Epithelial cell of prostate (primary cell): Measurements from ENCODE around the gene NKTR.

Source experiments
- DNase-seq: peaks from one replicate; pipeline ENCODE4 v3.0.0-alpha.2; 2011; ENCODE audit warnings: low read depth, low spot score
- H3K27ac ChIP-seq: fragments of 450-650 bp; 2 replicates; pipeline ENCODE4 v1.5.1; 2017; ENCODE audit warnings: mild to moderate bottlenecking

NKTR gene

GRCh38 chr3:42674146-42674545, 73.7 kb downstream of the NKTR start:
- DNase-seq = no peak
- no peak overlapping the region for H3K27ac ChIP-seq

DNA sequence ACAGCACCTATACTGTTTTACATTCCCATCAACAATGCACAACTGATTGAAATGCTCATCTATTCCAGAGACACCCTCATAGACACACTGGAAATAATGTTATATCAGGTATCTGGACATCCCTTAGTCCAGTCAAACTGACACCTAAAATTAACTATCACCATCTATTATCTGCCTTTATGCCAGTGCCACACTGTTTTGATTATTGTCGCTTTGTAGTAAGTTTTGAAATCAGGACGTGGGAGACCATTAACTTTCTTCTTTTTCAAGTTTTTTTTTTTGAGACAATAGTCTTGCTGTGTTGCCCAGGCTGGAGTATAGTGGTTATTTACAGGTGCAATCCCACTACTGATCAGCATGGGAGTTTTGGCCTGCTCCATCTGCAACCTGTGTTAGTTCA, 75.4 kb downstream of the NKTR start:
- H3K27ac ChIP-seq = no peak overlapping the region
- DNase-seq = no peak

- no peak for DNase-seq
Observed at GRCh38 chr3:42678447-42678846, 78.0 kb downstream of the NKTR start.

DNA sequence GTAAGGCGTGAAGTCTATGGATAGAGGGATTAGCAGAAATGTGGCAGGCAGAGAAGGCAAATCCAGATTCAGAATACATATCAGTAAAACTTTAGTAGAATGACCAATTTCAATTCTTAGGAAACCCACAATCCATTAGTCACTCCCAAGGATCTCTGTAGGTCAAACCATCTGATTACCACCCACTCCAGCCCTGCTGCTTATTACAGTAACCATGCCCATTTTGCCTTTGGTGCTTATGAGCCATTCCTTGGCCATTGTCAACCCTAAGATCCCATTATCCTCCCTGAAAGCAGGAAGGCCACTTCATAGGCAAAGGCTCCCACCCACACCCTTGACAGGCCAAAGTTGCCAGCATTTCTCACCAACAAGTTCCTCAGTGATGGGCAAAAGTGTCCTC, 79.8 kb downstream of the NKTR start:
- no peak for DNase-seq
- no peak overlapping the region for H3K27ac ChIP-seq

More at GRCh38 chr3:42678447-42678846, 78.0 kb downstream of the NKTR start:
- H3K27ac ChIP-seq = no peak overlapping the region

- no peak for DNase-seq
- H3K27ac ChIP-seq = no peak overlapping the region
Observed at GRCh38 chr3:42680806-42681205, 80.3 kb downstream of the NKTR start.

- no peak overlapping the region for H3K27ac ChIP-seq
- DNase-seq = no peak
Observed at GRCh38 chr3:42681361-42682038, 81.0 kb downstream of the NKTR start.

DNA sequence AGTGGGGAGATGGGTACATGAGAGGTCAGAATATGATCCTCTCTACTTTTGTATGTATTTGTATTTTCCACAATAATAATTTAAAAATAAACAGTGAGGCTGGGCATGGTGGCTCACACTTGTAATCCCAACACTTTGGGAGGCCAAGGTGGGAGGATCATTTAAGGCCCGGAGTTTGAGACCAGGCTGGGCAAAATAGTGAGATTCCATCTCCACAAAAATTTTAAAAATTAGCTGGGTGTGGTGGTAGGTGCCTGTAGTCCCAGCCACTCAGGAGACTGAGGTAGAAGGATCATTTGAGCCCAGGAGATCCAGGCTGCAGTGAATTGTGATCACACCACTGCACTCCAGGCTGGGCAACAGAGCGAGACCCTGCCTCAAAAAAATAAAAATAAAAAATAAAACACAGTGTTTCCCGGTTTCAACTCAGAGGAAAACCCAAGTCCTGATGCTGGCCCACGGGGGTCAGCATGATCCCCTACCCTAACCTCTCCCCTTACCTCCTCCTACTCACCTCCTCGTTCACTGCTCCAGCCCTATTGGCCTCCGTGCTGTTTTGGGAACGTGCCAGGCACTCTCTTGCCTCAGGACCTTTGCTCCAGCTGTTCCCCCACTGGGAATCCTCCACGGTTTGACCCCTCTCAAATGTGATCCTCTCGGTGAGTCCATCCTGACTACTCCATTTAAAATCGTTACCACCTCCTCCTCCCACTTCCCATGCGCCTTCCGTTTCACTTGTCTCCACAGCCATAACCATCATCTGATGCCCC, 82.0 kb downstream of the NKTR start:
- no peak overlapping the region for H3K27ac ChIP-seq
- no peak for DNase-seq

GRCh38 chr3:42683875-42684598, 83.6 kb downstream of the NKTR start:
- DNase-seq = peak; percentile 95
- peak overlapping the region; percentile 20 for H3K27ac ChIP-seq

DNA sequence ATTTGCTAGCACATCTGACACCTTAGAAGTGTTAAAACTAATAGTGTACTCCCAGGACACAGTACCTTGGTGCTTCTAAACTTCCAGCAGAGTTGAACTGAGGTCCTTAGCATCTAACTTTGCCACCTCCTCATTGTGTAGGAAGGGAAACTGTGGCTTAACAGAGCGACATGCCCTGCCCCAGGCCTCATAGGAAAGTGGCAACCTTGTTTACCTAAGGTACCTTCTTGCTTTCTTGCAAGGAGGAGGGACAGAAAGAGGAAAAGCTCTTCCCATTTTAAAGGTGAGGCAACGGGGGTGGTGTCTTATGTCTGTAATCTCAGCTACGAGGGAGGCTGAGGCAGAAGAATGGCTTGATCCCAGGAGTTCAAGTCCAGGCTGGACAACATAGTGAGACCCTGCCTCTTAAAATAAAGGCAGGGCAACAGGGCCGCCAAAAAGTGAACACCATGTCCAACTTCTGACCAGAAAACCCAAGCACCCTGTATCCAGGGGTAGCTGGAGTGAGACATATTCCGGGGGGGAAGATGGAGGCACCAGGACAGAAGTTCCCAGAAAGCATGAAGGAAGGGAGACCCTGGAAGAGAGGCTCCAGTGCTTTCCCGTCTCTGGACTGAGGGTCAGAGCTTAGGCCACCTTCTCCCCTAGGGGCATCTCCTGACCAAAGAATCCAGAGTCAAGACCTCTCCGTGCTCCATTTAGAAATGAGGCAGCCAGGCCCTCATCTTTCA, 84.3 kb downstream of the NKTR start:
- peak overlapping the region; percentile 9 for H3K27ac ChIP-seq
- DNase-seq = no peak

- no peak for DNase-seq
- peak within 1 kb of the TSS; percentile 9 for H3K27ac ChIP-seq
Observed at GRCh38 chr3:42685363-42685881, 84.9 kb downstream of the NKTR start, which contains the start of gene KLHL40. Gene KLHL40, plus strand, starts transcription at chr3:42685537. Its CDS starts 82 bp downstream, at chr3:42685619.

GRCh38 chr3:42685891-42686820, 85.7 kb downstream of the NKTR start:
- DNase-seq = no peak
- no peak overlapping the region for H3K27ac ChIP-seq

GRCh38 chr3:42686832-42687650, 86.6 kb downstream of the NKTR start:
- H3K27ac ChIP-seq = no peak overlapping the region
- no peak for DNase-seq

DNA sequence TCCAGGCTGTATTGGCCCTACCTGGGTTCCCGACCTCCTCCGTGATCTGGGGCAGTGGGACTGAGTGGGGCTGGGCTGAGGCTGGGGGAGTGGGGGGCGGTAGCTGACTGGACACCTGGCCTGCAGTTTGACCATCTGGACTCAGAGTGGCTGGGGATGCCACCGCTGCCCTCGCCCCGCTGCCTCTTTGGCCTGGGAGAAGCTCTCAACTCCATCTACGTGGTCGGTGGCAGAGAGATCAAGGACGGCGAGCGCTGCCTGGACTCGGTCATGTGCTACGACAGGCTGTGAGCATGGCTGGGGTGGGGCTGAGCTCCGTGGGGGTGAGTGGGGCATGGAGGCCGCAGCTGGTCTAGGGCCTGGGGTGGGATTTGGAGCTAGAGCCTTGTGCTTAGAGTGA, 87.5 kb downstream of the NKTR start:
- no peak for DNase-seq

DNA sequence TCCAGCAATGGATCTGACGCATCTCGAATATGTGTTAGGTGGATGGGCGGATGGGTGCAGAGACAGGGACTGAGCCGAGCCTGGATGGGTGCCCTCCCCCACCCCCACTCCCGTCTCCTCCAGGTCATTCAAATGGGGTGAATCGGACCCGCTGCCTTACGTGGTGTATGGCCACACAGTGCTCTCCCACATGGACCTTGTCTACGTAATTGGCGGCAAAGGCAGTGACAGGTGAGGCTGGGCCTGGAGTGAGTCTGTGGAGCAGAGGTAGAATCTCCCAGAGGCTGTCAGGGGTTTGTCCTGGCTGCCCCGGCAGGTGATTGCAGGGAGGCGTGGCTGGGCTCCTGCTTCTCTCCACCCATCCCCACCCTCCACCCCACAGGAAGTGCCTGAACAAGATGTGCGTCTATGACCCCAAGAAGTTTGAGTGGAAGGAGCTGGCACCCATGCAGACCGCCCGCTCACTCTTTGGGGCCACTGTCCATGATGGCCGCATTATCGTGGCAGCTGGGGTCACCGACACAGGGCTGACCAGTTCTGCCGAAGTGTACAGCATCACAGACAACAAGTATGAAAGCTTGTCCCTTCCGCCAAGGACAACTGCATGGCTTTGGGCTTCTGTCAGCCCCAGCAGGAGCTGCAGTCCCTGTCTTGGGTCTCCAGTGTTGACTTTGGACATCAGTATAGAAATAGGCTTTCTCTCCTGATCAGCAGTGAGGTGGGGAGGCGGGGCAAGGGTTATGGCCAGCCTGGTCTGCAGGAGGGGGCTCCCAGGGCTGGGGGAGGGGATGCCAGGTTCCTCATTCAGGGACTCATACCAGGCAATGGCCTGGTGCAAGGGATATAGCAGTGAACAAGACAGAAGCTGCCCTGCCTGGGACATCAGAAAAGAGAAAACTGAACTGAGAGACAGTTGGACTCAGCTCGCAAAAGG, 88.3 kb downstream of the NKTR start:
- DNase-seq = no peak
- H3K27ac ChIP-seq = no peak overlapping the region

More for the DNA sequence above, 87.5 kb downstream of the NKTR start:
- no peak overlapping the region for H3K27ac ChIP-seq

- DNase-seq = no peak
- H3K27ac ChIP-seq = no peak overlapping the region
Observed at GRCh38 chr3:42689421-42690014, 89.0 kb downstream of the NKTR start.

GRCh38 chr3:42690191-42690590, 89.7 kb downstream of the NKTR start:
- no peak for DNase-seq
- no peak overlapping the region for H3K27ac ChIP-seq
